ENCODE data around the gene HOXB5. TPM values are rescaled to one million over a fixed set of nuclear protein-coding genes. Genes with fewer than 3 reads are reported as not detected.

Gene HOXB5
- total and polyA plus RNA-seq, 10 of the 15 experiments (the other 5 are each of a cell fraction or from before 2014, with no cell fraction given): not detected

GRCh38 chr17:48615963-48616716 lies 22.6 kb upstream of the HOXB5 start:
- Histone ChIP-seq H4K20me1 (ENCODE audit: control insufficient read depth, insufficient read depth) (no peaks in the 10 kb centered on the region), H3K9me3 (replicated peaks; ENCODE audit: control insufficient read depth, insufficient read depth, low read length) (no peaks in the 10 kb centered on the region), H3K36me3 (ENCODE audit: control insufficient read depth in 2 of 2, insufficient read depth in 2 of 2, low read length in 1 of 2) (no peaks in the 10 kb centered on the region; a peak in 1 of 4 replicates), H3K9ac (ENCODE audit: control insufficient read depth, insufficient read depth, low read length) (no peak overlapping the region), H3K4me1 (ENCODE audit: control insufficient read depth, insufficient read depth, low read length) (peaks cover 6% of the 10 kb centered on the region), H3K4me2 (ENCODE audit: control insufficient read depth, insufficient read depth) (no peak overlapping the region), H3K27ac (ENCODE audit: control insufficient read depth, insufficient read depth) (no peak overlapping the region), H3K4me3 (no peak overlapping the region), H3K27me3 (replicated peaks in 1 of 2; ENCODE audit: control insufficient read depth in 2 of 2, insufficient read depth in 2 of 2, low read length in 1 of 2) (peaks cover 31 to 43% of the 10 kb centered on the region in 2 experiments), H2AFZ (ENCODE audit: control insufficient read depth, low read depth, low read length) (no peak overlapping the region), H3K79me2 (ENCODE audit: control insufficient read depth, insufficient read depth, low read length) (no peaks in the 10 kb centered on the region)
- ChIA-PET RAD21 (ENCODE audit: unreplicated experiment) (no interaction called here), POLR2A (no interaction called here), CTCF (interaction anchor here (0.7 to 1.6 kb wide), 4 partner anchors 20 to 481 kb away, joined by 3 to 4 read pairs (median 3); no protein-coding TSS in a partner anchor), SMC1A (ENCODE audit: uncharacterized antibody, unreplicated experiment) (interaction anchor here (0.9 to 1.8 kb wide), 3 partner anchors 10 to 23 kb away, joined by 3 to 7 read pairs (median 5); no protein-coding TSS in a partner anchor)
- no TSS peak for BruUV-seq (replicated peaks)
- in situ Hi-C loops (cut with MboI) (no loop called here), intact Hi-C loops (cut with micrococcal nuclease; ENCODE audit: unreplicated experiment) (loop anchor here (5.0 kb wide), 1 partner anchor 354 kb away; no protein-coding TSS in a partner anchor)
- TF ChIP-seq WRNIP1 (IDR thresholded peaks at IDR 0.05; ENCODE audit: borderline replicate concordance, low read depth, low read length): no peak
- no peak for TF ChIP-seq CEBPB (IDR thresholded peaks at IDR 0.05; ENCODE audit: borderline replicate concordance in 1 of 2, low read depth in 2 of 2, low read length in 2 of 2)
- no peak for TF ChIP-seq RELB (IDR thresholded peaks at IDR 0.05; ENCODE audit: low read depth)
- no peak for TF ChIP-seq SMC3 (IDR thresholded peaks at IDR 0.05; ENCODE audit: borderline replicate concordance, low read length)
- no peak for TF ChIP-seq RAD21 (IDR thresholded peaks at IDR 0.05; ENCODE audit: insufficient read depth, low read depth, low read length)
- TF ChIP-seq CEBPZ (IDR thresholded peaks at IDR 0.05; ENCODE audit: low read depth, low read length): no peak
- no peak for TF ChIP-seq IRF3 (IDR thresholded peaks at IDR 0.05)
- DNase-seq (ENCODE audit: low read depth, low spot score): no peak
- FAIRE-seq: no peak
- 59% methylated on average over 17 of the region's 17 CpGs for WGBS (ENCODE audit: insufficient coverage, insufficient replicate concordance, low lambda C conversion rate, missing lambda C conversion rate)
- no peak for ATAC-seq

Measured in GM12878 (cell line).